GM15510 (cell line): ENCODE results near the gene AMTN.

Experiments
- POLR2A ChIP-seq: IDR thresholded peaks from 3 replicates; pipeline ENCODE4 v1.6.1; 2011; ENCODE audit warnings: borderline replicate concordance; ENCODE audit not compliant: insufficient read length; ENCODE audit errors: extremely low read depth

The AMTN gene

DNA sequence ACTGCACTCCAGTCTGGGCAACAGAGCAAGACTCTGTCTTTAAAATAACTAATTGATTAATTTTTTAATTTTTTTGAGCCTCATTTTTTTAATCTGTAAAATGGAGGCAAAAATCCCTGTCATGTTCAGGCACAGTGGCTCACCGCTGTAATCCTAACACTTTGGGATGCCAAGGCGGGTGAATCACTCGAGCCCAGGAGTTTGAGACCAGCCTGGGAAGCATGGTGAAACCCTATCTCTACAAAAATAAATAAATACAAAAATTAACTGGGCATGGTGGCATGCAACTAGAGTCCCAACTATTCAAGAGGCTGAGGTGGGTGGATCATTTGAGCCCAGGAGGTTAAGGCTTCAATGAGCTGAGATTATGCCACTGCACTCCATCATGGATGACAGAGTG, 15.4 kb downstream of the AMTN start:
- TF ChIP-seq POLR2A = no peak

DNA sequence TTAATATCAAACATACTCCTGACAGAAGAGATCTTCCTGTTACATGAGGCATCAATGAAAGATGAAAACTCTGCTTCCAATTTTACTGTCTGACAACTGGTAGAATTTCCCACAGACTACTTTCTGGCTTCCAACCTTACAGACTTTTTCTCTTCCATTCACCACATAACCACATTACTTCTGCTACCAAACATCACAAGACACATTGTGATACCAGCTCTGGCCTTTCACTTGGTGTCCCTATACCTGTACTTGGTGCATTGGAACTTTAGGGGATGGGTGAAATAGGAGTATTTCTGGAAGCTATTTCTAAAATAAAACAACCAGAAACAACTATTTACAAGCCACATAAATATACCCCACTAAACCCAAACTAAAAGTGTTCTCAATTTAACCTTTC, 20.5 kb downstream of the AMTN start:
- no peak for TF ChIP-seq POLR2A

DNA sequence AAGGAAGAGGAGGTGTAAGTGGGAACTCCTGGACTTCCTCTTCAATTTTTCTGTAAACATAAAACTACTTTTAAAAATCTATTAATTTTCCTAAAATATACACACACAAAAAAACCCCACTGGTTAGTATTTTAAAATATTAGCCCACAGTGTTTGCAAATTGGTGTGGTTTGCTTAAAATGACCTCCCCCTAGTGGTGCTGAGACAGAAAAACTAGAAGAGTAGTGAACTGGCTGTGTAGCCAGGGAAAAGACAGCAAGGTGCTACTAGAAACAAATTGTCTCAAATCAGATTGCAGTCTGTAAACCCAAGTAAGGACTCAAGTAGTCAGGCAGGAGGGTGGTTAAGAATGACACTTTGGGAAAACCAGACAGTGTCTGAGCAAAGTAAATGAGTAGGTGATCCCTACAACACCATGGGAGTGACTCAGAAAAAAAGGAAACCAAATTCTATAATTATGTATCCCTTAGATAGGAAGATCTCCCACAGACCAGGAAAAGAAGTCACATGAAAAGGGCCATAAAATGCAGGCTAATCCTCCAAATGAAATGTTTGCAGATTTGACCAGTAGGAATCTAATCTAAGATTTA, 26.0 kb downstream of the AMTN start:
- TF ChIP-seq POLR2A = no peak

DNA sequence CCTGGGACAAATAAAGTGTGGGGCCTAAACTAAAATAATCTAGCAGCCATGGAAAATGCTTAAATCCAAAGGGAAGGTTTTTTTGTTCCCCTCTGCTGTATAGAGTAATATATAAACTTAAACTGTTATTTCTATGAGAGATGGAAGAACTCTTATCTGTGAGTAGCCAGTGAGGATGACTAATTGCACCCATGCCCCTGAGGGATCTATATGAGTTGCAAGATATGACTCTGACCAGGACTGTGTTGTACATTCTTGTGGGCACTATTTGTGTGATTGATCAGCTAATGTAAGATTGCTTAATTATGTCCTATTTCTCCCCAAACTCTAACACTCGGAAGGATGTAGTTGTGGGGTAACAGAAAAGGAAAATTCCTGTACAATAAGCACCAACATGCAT, 38.5 kb downstream of the AMTN start:
- TF ChIP-seq POLR2A = no peak

DNA sequence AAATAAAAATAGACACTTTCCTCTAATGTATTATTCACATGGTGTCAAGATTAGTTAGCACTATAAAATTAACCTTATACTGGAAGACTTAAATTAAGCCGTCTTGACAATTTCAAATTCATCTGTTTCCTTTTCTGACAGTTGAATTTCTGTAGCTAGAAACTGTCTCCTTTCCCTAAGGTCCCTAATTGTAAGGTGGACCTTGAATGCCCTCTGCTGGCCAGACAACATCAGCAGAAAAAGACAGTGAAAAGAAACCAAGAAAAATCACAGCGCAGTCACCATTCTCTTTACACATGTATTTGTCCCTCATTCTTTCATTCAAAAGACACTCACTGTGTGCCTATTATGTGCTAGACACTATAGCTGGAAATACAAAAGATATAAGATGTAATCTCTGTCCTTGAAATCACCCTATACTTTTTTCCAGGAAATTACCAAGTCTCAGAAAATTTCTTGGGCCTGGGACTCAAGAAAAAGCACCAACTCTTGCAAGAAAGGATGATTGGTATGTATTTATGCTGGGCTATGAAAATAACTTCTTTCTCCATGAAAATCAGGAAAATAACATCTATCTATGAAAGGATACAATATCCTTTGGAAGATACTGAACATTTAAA, 41.0 kb downstream of the AMTN start:
- TF ChIP-seq POLR2A = no peak

DNA sequence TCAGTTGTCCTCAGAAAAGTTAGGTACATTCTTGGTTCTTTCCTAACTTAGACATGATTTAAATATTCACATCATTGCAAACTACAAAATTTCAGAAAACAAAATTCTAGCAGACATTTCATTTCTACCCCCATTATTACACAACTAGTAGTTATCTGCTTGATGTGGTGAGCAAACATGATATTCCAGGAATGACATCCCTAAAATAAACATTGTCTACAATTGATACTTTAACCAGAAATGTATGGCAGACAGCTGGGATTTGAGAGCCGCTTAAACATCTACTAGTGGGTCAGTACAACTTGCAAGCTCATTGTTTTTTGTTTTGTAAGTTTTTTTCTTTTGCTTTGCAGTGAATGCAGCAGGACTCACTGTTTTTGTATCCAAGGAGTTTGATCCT, 41.6 kb downstream of the AMTN start:
- no peak for TF ChIP-seq POLR2A

DNA sequence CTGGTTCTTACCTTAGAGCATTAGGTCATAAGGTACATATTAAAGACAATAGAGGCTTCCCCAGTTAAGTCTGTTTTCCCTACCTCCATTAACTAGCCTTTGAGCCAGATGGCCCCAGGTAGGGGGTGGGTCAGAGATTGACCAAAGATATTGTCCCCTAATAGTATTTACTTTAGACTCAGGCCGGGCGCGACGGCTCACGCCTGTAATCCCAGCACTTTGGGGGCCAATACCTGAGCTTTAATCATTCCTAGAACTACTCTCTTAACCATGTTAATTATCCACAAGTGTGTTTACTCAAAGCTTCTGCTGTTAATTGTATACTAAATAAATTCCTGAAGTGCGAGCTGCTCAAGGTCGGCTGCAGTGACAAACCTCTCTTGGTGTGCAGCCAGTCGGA, 45.7 kb downstream of the AMTN start:
- no peak for TF ChIP-seq POLR2A

DNA sequence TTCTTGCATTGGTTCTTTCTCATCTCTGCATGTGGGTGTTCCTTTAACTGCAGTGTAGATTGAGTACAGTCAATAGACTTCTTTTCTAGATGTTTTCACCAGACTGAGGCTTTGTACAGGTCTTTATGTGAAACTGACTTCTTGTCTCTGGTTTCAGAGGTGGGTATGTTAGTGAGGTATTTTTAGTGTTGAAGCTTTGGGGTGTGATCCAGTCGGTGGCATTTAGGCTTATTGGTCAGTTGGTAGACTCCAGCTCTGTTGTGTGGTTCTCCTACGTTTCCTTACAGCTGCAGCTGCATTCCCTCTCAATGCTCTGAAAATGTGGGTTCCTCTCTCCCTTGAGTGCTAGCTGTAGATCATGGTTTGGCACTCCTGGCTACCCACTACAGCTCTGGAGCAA, 52.4 kb downstream of the AMTN start:
- TF ChIP-seq POLR2A = no peak

DNA sequence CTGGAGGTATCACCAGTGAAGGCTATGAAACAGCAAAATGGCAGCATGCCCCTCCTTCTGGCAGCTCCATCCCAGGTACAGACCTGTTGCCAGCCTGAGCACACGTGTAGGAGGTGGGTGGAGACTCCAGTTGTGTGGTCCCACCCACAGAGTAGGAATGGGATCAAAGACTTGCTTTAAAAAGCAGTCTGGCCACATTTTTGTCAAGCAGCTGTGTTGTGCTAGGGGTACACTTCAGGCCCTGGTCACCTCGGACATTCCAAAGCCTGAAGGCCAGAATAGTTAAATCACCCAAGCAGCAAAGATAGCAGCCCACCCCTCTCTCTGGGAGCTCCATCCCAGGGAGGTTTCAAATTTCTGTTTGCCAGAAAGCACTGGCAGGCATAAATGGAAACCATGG, 53.4 kb downstream of the AMTN start:
- TF ChIP-seq POLR2A = no peak

DNA sequence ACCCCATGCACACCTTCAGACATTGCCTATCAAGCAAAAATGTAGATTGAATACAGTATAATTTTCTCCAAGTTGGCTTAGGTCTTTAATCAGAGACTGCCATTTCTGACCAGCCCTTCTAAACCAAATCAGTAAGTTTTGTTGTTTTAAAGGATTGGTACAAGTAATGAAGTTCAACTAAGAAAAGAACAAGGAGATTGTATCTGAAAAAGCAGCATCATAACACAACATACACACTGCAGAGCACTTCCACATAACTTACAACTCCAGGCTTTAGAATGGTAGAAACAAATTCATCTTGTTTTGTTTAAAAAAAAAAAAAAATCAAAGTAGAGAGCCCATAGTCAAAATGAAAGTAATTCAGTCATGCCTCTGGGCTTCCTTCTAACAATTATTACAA, 57.6 kb downstream of the AMTN start:
- TF ChIP-seq POLR2A = no peak

DNA sequence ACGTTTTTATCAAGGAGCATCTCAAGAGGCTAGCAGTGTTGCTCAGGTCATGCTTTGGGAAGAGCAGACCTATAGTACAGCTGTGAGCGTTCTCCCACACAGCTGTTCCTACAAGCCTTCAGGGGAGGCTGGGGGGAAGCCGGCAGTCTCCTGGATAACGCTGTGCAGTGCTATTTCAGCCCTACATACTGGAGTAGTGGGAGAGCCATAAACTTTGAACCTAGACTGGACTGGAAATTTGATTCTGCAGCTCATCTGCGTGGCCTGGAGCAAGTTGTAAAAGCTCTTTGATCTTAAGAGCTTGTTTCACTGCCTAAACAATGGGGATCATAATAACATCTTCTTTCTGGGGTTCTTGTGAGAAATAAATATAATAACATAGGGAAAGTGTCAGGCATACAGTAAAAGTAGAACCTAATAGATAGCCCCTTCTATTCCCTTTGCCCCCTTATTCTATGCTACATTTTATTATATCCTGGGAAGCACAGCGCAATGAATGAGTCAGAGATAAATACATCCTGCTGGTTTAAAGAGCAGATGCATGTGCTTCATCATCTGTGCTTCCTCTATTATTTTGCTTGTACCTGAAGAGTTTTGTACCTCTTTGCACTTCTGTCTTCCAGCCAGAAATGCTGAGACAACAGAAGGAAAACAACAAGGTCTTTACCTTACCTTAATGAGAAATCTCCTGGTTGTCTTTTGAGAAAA, 59.0 kb downstream of the AMTN start:
- no peak for TF ChIP-seq POLR2A

DNA sequence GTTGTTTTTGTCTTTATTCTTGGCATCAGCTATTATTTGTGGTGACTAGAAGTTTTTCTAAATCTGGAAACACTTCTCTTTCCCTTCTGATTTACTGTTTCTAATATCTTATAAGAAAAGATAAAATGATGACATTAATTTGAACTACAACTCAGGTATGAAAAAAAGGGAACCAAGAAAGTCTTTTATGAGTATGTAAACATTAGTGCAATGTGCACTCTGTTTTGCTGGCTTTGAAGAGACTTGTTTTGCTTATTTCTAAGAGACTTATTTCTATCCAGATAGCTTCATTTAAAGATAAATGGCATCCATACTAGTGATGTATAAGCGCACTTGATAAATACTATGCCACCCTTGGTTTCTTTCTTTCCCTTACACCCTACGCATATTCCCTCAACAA, 63.6 kb downstream of the AMTN start:
- TF ChIP-seq POLR2A = no peak
